ENCODE measurements around the gene PIM1. TPM values are rescaled to one million over a fixed set of nuclear protein-coding genes. Genes with fewer than 3 reads are reported as not detected.
A peak's percentile ranks its signal among the peaks of the same experiment; 100 is the strongest.

The PIM1 gene
- polyA plus RNA-seq, 4 donors, result 26.0 to 118 (median 57.8) TPM

DNA sequence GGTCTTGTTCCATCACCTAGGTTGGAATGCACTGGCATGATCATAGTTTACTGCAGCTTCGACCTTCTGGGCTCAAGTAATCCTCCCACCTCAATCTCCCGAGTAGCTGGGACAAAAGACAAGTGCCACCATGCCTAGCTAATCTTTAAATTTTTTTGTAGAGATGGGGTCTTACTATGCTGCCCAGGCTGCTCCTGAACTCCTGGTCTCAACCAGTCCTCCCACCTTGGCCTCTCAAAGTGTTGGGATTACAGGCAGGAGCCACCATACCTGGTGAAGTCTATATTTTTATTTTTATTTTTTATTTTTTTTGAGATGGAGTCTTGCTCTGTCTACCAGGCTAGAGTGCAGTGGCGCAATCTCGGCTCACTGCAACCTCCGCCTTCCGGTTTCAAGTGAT lies 11.4 kb upstream of the PIM1 start:
- Histone ChIP-seq H3K4me3 (ENCODE audit: low read depth in 1 of 3, low read length in 3 of 3) (no peak overlapping the region), H3K4me1 (ENCODE audit: control insufficient read depth in 3 of 3, insufficient read depth in 2 of 3, low read depth in 1 of 3, low read length in 2 of 3) (peaks cover 2 to 16% (median 5%) of the 10 kb centered on the region in 3 donors), H3K27ac (ENCODE audit: low read depth in 1 of 3, low read length in 2 of 3) (no peak overlapping the region), H3K9me3 (ENCODE audit: control insufficient read depth in 2 of 2, insufficient read depth in 1 of 2, low read depth in 1 of 2, low read length in 1 of 2) (no peaks in the 10 kb centered on the region), H3K36me3 (ENCODE audit: control insufficient read depth in 3 of 3, insufficient read depth in 2 of 3, low read depth in 1 of 3, low read length in 3 of 3) (no peaks in the 10 kb centered on the region), H3K27me3 (ENCODE audit: control insufficient read depth in 3 of 3, insufficient read depth in 3 of 3, low read length in 3 of 3) (no peaks in the 10 kb centered on the region)
- no peak for DNase-seq
- no peak for FAIRE-seq
- WGBS, 3 donors, result 89 to 96% (median 91%) methylated on average over 6 of the region's 6 CpGs

DNA sequence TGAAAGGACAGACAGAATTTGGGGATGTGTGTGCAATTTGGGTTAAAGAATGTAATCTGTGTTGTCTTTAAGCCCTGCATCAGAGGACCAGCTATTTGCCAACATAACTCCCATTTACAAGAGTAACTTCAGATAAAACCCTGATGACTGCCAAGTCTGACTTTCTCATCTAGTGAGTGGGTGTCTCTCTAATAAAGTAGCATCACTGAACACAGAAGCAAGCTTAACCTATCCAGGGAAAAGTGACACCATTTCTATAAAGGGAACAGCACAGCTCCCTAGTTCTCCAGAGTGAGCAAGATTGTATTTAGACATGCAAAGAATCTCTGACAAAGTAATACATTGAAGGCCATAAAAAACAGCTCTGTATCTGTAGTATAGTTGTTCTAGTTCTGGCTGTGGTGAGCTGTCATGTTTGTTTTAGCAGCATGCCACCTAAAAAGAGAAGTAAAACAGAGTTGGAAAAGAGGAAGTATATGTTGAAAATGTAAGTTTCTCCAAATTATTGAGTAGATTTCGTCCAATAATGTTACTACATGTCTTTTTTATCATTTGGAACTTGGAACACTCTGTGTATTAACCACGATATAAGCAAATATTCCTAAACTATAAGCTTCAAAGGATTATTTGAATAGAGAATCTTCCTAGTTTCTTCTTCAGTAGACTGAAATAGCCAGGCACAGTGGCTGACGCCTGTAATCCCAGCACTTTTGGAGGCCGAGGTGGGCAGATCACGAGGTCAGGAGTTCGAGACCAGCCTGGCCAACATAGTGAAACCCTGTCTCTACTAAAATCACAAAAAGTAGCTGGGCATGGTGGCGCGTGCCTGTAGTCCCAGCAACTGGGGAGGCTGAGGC lies 8.8 kb upstream of the PIM1 start:
- DNase-seq (no peak), FAIRE-seq (no peak)
- Histone ChIP-seq H3K9me3 (ENCODE audit: control insufficient read depth in 2 of 2, insufficient read depth in 1 of 2, low read depth in 1 of 2, low read length in 1 of 2) (no peaks in the 10 kb centered on the region), H3K27ac (ENCODE audit: low read depth in 1 of 3, low read length in 2 of 3) (peak overlapping the region in 1 of 3 donors; percentile 38), H3K4me3 (ENCODE audit: low read depth in 1 of 3, low read length in 3 of 3) (no peak overlapping the region), H3K27me3 (ENCODE audit: control insufficient read depth in 3 of 3, insufficient read depth in 3 of 3, low read length in 3 of 3) (no peaks in the 10 kb centered on the region), H3K36me3 (ENCODE audit: control insufficient read depth in 3 of 3, insufficient read depth in 2 of 3, low read depth in 1 of 3, low read length in 3 of 3) (no peaks in the 10 kb centered on the region), H3K4me1 (ENCODE audit: control insufficient read depth in 3 of 3, insufficient read depth in 2 of 3, low read depth in 1 of 3, low read length in 2 of 3) (peaks cover 3 to 5% (median 4%) of the 10 kb centered on the region in 3 donors)
- 78 to 87% (median 84%) methylated on average over 8 of the region's 8 CpGs for WGBS, 3 donors

DNA sequence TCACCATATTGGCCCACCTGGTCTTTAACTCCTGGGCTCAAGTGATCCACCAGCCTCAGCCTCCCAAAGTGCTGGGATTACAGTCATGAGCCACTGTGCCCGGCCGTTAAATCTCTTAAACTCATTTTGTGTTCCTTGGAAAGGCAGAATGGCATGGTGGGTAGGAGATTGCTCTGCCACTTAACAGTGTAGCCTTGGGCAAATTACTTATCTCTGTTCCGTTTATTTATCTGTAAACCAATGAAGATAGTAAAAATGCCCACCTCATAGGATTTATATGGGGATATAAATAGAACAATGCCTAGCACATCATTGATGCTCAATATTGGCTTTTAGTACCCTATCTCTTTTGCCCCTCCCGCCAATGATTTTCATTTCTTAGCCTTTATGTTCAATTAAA lies 7.2 kb upstream of the PIM1 start:
- DNase-seq (no peak), FAIRE-seq (no peak)
- H3K27me3 ChIP-seq (ENCODE audit: control insufficient read depth in 3 of 3, insufficient read depth in 3 of 3, low read length in 3 of 3), result no peaks in the 10 kb centered on the region
- H3K36me3 ChIP-seq (ENCODE audit: control insufficient read depth in 3 of 3, insufficient read depth in 2 of 3, low read depth in 1 of 3, low read length in 3 of 3), result no peaks in the 10 kb centered on the region
- peaks cover 0 to 5% (median 1%) of the 10 kb centered on the region in 3 donors for H3K4me1 ChIP-seq (ENCODE audit: control insufficient read depth in 3 of 3, insufficient read depth in 2 of 3, low read depth in 1 of 3, low read length in 2 of 3)
- no peak overlapping the region for H3K27ac ChIP-seq (ENCODE audit: low read depth in 1 of 3, low read length in 2 of 3)
- H3K9me3 ChIP-seq (ENCODE audit: control insufficient read depth in 2 of 2, insufficient read depth in 1 of 2, low read depth in 1 of 2, low read length in 1 of 2), result no peaks in the 10 kb centered on the region
- WGBS, 3 donors, result 60 to 86% (median 84%) methylated on average over 4 of the region's 4 CpGs
- no peak overlapping the region for H3K4me3 ChIP-seq (ENCODE audit: low read depth in 1 of 3, low read length in 3 of 3)

DNA sequence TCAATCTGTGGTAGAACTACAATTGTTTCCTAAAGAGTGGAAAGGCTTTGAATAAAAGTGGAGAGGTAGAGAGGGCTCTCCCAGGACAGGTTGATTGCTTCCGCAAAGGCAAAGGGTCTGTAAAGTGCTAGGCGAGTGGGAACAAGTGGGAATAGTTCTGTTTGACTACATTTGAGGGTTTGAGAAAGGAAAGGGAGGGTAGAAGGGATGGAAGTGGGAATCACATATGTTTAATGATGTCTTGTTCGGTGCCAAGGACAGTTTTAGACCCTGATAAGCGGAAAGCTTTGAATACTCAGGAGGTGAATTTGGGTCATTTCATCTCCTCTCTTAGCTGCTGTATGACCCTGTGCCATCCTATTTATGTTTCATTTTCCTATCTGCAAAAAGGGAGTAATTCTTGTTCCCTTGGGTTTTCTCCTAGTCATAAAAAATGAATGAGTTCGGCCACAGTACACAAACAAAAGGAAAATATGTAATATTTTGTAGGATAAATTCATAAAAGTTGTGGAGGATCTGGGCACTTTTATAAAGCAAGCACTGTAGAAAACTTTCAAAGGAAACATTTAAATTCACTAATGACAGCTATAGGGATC lies 1.7 kb upstream of the PIM1 start:
- H3K4me3 ChIP-seq (ENCODE audit: low read depth in 1 of 3, low read length in 3 of 3), result no peak overlapping the region
- H3K9me3 ChIP-seq (ENCODE audit: control insufficient read depth in 2 of 2, insufficient read depth in 1 of 2, low read depth in 1 of 2, low read length in 1 of 2), result no peaks in the 10 kb centered on the region
- 83 to 90% (median 88%) methylated on average over 5 of the region's 5 CpGs for WGBS, 3 donors
- H3K36me3 ChIP-seq (ENCODE audit: control insufficient read depth in 3 of 3, insufficient read depth in 2 of 3, low read depth in 1 of 3, low read length in 3 of 3), result peaks cover 0 to 20% (median 14%) of the 10 kb centered on the region in 3 donors
- no peaks in the 10 kb centered on the region for H3K27me3 ChIP-seq (ENCODE audit: control insufficient read depth in 3 of 3, insufficient read depth in 3 of 3, low read length in 3 of 3)
- H3K4me1 ChIP-seq (ENCODE audit: control insufficient read depth in 3 of 3, insufficient read depth in 2 of 3, low read depth in 1 of 3, low read length in 2 of 3), result peaks cover 0 to 13% (median 1%) of the 10 kb centered on the region in 3 donors
- FAIRE-seq (no peak), DNase-seq (no peak)
- H3K27ac ChIP-seq (ENCODE audit: low read depth in 1 of 3, low read length in 2 of 3), result peak overlapping the region in 2 of 3 donors; percentile 68 to 89

DNA sequence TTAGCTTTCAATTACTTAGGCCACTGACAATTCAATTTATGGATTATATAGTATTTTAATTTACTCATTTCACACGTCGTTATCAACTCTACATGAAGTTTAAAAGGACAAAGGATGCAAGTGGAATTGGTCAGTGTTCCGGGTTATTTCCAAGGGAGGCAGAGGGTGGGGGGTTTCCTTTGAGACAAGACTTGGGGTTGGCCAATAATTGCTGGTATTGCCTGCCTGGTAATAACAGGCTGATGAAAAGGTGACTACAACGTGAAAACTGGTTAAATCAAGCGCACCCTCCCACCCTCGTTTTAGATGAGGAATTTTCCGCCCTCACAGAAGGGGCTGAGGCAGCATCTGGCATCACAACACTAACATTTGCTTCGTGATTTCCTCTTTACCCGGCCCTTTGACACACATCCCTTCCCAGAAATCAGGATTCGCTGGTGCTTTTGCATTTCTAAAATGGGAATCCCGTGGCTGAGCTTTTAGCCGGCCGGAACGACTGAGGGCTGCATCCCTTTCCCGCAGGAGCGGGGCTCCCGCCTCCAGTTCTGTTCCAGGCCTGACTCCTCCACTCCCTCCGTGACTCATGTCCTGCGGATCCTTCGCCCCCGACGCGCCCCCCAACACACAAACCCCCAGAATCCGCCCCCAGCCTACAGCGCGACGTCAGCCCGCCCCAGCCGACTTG lies 999 bp upstream of the PIM1 start:
- FAIRE-seq (no peak), DNase-seq (peak in 1 of 2 donors; percentile 56)
- H3K27me3 ChIP-seq (ENCODE audit: control insufficient read depth in 3 of 3, insufficient read depth in 3 of 3, low read length in 3 of 3), result no peaks in the 10 kb centered on the region
- H3K9me3 ChIP-seq (ENCODE audit: control insufficient read depth in 2 of 2, insufficient read depth in 1 of 2, low read depth in 1 of 2, low read length in 1 of 2), result no peaks in the 10 kb centered on the region
- peak overlapping the region; percentile 24 to 66 (median 62) for H3K4me3 ChIP-seq (ENCODE audit: low read depth in 1 of 3, low read length in 3 of 3)
- H3K36me3 ChIP-seq (ENCODE audit: control insufficient read depth in 3 of 3, insufficient read depth in 2 of 3, low read depth in 1 of 3, low read length in 3 of 3), result peaks cover 3 to 24% (median 21%) of the 10 kb centered on the region in 3 donors
- peak overlapping the region; percentile 89 to 98 (median 90) for H3K27ac ChIP-seq (ENCODE audit: low read depth in 1 of 3, low read length in 2 of 3)
- 6 to 7% (median 7%) methylated on average over 27 to 29 of the region's 29 CpGs for WGBS, 3 donors
- peaks cover 0 to 17% (median 1%) of the 10 kb centered on the region in 3 donors for H3K4me1 ChIP-seq (ENCODE audit: control insufficient read depth in 3 of 3, insufficient read depth in 2 of 3, low read depth in 1 of 3, low read length in 2 of 3)

DNA sequence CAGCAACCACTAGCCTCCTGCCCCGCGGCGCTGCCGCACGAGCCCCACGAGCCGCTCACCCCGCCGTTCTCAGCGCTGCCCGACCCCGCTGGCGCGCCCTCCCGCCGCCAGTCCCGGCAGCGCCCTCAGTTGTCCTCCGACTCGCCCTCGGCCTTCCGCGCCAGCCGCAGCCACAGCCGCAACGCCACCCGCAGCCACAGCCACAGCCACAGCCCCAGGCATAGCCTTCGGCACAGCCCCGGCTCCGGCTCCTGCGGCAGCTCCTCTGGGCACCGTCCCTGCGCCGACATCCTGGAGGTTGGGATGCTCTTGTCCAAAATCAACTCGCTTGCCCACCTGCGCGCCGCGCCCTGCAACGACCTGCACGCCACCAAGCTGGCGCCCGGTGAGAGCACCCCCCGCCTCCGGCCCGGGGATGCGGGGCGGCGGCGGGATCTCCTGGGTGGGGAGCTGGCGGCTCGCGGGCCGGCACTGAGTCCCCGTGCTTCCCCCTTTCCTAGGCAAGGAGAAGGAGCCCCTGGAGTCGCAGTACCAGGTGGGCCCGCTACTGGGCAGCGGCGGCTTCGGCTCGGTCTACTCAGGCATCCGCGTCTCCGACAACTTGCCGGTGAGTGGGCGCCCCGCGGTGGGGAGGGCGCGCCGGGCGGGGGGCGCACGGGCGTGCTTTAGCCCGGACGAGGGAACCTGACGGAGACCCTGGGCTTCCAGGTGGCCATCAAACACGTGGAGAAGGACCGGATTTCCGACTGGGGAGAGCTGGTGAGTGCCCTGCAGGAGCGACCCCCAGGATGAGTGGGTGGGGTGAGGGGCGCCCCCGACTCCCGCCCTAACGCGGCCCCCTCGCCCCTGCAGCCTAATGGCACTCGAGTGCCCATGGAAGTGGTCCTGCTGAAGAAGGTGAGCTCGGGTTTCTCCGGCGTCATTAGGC lies 585 bp downstream of the PIM1 start:
- Histone ChIP-seq H3K4me3 (ENCODE audit: low read depth in 1 of 3, low read length in 3 of 3) (peak overlapping the region; percentile 80 to 100 (median 93)), H3K27me3 (ENCODE audit: control insufficient read depth in 3 of 3, insufficient read depth in 3 of 3, low read length in 3 of 3) (no peaks in the 10 kb centered on the region), H3K4me1 (ENCODE audit: control insufficient read depth in 3 of 3, insufficient read depth in 2 of 3, low read depth in 1 of 3, low read length in 2 of 3) (peaks cover 0 to 22% (median 8%) of the 10 kb centered on the region in 3 donors), H3K9me3 (ENCODE audit: control insufficient read depth in 2 of 2, insufficient read depth in 1 of 2, low read depth in 1 of 2, low read length in 1 of 2) (no peaks in the 10 kb centered on the region), H3K36me3 (ENCODE audit: control insufficient read depth in 3 of 3, insufficient read depth in 2 of 3, low read depth in 1 of 3, low read length in 3 of 3) (peaks cover 5 to 36% (median 34%) of the 10 kb centered on the region in 3 donors), H3K27ac (ENCODE audit: low read depth in 1 of 3, low read length in 2 of 3) (peak overlapping the region; percentile 91 to 98 (median 96))
- 0 to 1% (median 0%) methylated on average over 68 to 92 of the region's 92 CpGs for WGBS, 3 donors
- no peak for FAIRE-seq
- peak; percentile 43 to 79 for DNase-seq

DNA sequence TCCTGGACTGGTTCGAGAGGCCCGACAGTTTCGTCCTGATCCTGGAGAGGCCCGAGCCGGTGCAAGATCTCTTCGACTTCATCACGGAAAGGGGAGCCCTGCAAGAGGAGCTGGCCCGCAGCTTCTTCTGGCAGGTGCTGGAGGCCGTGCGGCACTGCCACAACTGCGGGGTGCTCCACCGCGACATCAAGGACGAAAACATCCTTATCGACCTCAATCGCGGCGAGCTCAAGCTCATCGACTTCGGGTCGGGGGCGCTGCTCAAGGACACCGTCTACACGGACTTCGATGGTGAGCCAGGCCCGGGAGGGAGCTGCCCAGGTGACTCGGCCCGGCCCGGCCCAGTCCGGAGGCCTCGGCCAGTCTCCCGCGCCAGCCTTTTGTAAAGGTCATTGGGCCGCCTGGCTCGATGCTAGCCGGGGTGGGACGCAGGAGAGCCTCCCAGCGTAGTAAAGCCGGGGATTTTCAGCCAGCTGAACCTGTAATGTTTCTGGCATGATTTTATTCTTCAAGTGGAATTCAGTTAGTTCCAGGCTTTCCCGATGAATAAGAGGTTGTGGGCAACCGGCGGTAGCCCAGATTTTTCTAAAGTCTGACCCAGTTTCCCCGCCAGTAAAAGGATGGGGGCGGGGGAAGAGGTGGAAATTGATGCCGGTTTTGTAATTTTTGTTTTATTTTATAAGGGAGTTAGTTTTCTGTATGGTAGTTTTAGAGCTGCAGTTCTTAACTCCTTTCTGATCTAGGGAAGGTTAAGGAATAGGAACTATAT lies 1.4 kb downstream of the PIM1 start:
- peaks cover 0 to 22% (median 8%) of the 10 kb centered on the region in 3 donors for H3K4me1 ChIP-seq (ENCODE audit: control insufficient read depth in 3 of 3, insufficient read depth in 2 of 3, low read depth in 1 of 3, low read length in 2 of 3)
- WGBS, 3 donors, result 1% methylated on average over 33 to 45 of the region's 45 CpGs
- peak; percentile 50 to 61 for DNase-seq
- no peaks in the 10 kb centered on the region for H3K27me3 ChIP-seq (ENCODE audit: control insufficient read depth in 3 of 3, insufficient read depth in 3 of 3, low read length in 3 of 3)
- peak overlapping the region; percentile 91 to 98 (median 96) for H3K27ac ChIP-seq (ENCODE audit: low read depth in 1 of 3, low read length in 2 of 3)
- H3K36me3 ChIP-seq (ENCODE audit: control insufficient read depth in 3 of 3, insufficient read depth in 2 of 3, low read depth in 1 of 3, low read length in 3 of 3), result peaks cover 5 to 41% (median 34%) of the 10 kb centered on the region in 3 donors
- H3K4me3 ChIP-seq (ENCODE audit: low read depth in 1 of 3, low read length in 3 of 3), result peak overlapping the region; percentile 80 to 100 (median 93)
- no peaks in the 10 kb centered on the region for H3K9me3 ChIP-seq (ENCODE audit: control insufficient read depth in 2 of 2, insufficient read depth in 1 of 2, low read depth in 1 of 2, low read length in 1 of 2)
- FAIRE-seq, result no peak

Measured in small intestine (tissue), 7 donors.